Psoas muscle (tissue), 8 donors: ENCODE results near the gene HNRNPL. TPM values are rescaled to one million over a fixed set of nuclear protein-coding genes. Genes with fewer than 3 reads are reported as not detected.

Experiments
- ATAC-seq, 4 donors: fragments of 200-7000 bp; cut with Tn5 transposase; one replicate each; pipeline ENCODE4 v1.9.1; 2020; ENCODE audit warnings: moderate library complexity in 3 of 4, mild to moderate bottlenecking in 2 of 4
- DNase-seq, 2 donors: peaks; one replicate each; pipeline ENCODE4 v3.0.0-alpha.2; 2020
- H3K27ac ChIP-seq: fragments of 200-600 bp; one replicate; pipeline ENCODE4 v1.8.0; 2022
- H3K27me3 ChIP-seq, 3 donors: fragments of 200-600 bp in 1 of 3; one replicate each; pipeline versions ENCODE4 v1.6.1 to v1.8.0; 2013 to 2022; ENCODE audit warnings: low read length in 2 of 3, mild to moderate bottlenecking in 2 of 3, moderate library complexity in 1 of 3; ENCODE audit not compliant: insufficient read depth in 3 of 3
- H3K36me3 ChIP-seq, 2 donors: fragments of 200-600 bp in 1 of 2; one replicate each; pipeline versions ENCODE4 v1.6.1 to v1.8.0; 2013 to 2022; ENCODE audit warnings: low read depth in 1 of 2, mild to moderate bottlenecking in 1 of 2, moderate library complexity in 1 of 2; ENCODE audit not compliant: insufficient read depth in 1 of 2
- H3K4me1 ChIP-seq: fragments of 200-600 bp; one replicate; pipeline ENCODE4 v1.8.0; 2022
- H3K4me3 ChIP-seq: fragments of 200-600 bp; one replicate; pipeline ENCODE4 v1.8.0; 2022; ENCODE audit warnings: mild to moderate bottlenecking
- H3K9me3 ChIP-seq: fragments of 200-600 bp; one replicate; pipeline ENCODE4 v1.8.0; 2022
- CTCF ChIP-seq: fragments of 200-600 bp; IDR thresholded peaks from one replicate; pipeline ENCODE4 v1.8.0; 2022; ENCODE audit warnings: antibody characterized with exemption
- WGBS, 3 donors: extraction: QIAGEN DNeasy Blood & Tissue Kit; methylation state at CpG; one replicate each; pipeline versions ENCODE4 v1.1.6 to v1.1.7; 2013; 5-methylcytosine and 5-hydroxymethylcytosine counted together
- intact Hi-C, 2 donors: fragments of 100-400 bp; cut with DNase I; formaldehyde crosslinking; loops; one replicate each; pipeline versions ENCODE4 v1.11.0 to v1.14.2; 2022
- polyA plus RNA-seq, 3 donors: library from polyadenylated mRNA; stranded (reverse); fragments of 200-250 nt; gene quantifications; one replicate each; pipeline ENCODE4 v1.2.3, GENCODE V29; 2013
- total RNA-seq, 4 donors: library from RNA; stranded (reverse); fragmentation: NEBNext Ultra II Directional in 2 of 4; extraction: Animal tissue kit (Norgen Biotek cat#: 25700) in 2 of 4; gene quantifications; one replicate each; pipeline versions ENCODE4 v1.2.1 to v1.2.4, GENCODE V29; 2021 to 2023
- donor health status: healthy with polysubstance abuse.
- donor health status: DM: no; HTN: no; CAD: no; lungs with moderate emphysema.
- donor health status: Bipolar disorder and iron deficiency.
- donor health status: healthy.
- donor health status: DM: yes; HTN: yes; CAD: no.
- donor health status: DM: no; HTN: no; CAD: no.
- donor health status: DM: no; HTN: no; CAD: no.
- donor health status: DM: yes; HTN: yes; CAD: no.

Gene HNRNPL
- total and polyA plus RNA-seq, 7 donors = 109 to 229 (median 191) TPM

GRCh38 chr19:38845374-38846024 lies 4.3 kb downstream of the HNRNPL start:
- Histone ChIP-seq H3K4me1 (peaks cover 73% of the 10 kb centered on the region), H3K27me3 (no peaks in the 10 kb centered on the region), H3K27ac (peak overlapping the region; percentile 100), H3K36me3 (peaks cover 25 to 81% of the 10 kb centered on the region in 2 donors), H3K9me3 (no peaks in the 10 kb centered on the region), H3K4me3 (no peak overlapping the region)
- no peak for TF ChIP-seq CTCF
- intact Hi-C loops = no loop called here
- DNase-seq (peak in 1 of 2 donors; percentile 62), ATAC-seq (no peak)
- WGBS, 3 donors = 68 to 71% (median 69%) methylated on average over 14 of the region's 14 CpGs

GRCh38 chr19:38844093-38844686 lies 5.6 kb downstream of the HNRNPL start:
- DNase-seq = peak in 1 of 2 donors; percentile 23
- 87 to 89% (median 87%) methylated on average over 11 of the region's 11 CpGs for WGBS, 3 donors
- ATAC-seq = no peak
- Histone ChIP-seq H3K4me1 (peaks cover 84% of the 10 kb centered on the region), H3K9me3 (no peaks in the 10 kb centered on the region), H3K27ac (peak overlapping the region; percentile 100), H3K4me3 (no peak overlapping the region), H3K27me3 (no peaks in the 10 kb centered on the region), H3K36me3 (peaks cover 32 to 94% of the 10 kb centered on the region in 2 donors)
- intact Hi-C loops = no loop called here
- no peak for TF ChIP-seq CTCF

- Histone ChIP-seq H3K36me3 (peaks cover 40 to 100% of the 10 kb centered on the region in 2 donors), H3K4me1 (peaks cover 88% of the 10 kb centered on the region), H3K27me3 (no peaks in the 10 kb centered on the region), H3K27ac (peak overlapping the region; percentile 100), H3K9me3 (no peaks in the 10 kb centered on the region), H3K4me3 (no peak overlapping the region)
- WGBS, 3 donors = 90 to 97% (median 95%) methylated on average over 9 of the region's 9 CpGs
- intact Hi-C loops = no loop called here
- no peak for TF ChIP-seq CTCF
- DNase-seq (peak in 1 of 2 donors; percentile 41), ATAC-seq (no peak)
These were observed 6.5 kb downstream of the HNRNPL start for GRCh38 chr19:38843175-38843758.

- H3K4me1 ChIP-seq = peaks cover 88% of the 10 kb centered on the region
These were observed 7.2 kb downstream of the HNRNPL start for GRCh38 chr19:38842439-38843174.

More at GRCh38 chr19:38842439-38843174, 7.2 kb downstream of the HNRNPL start:
- TF ChIP-seq CTCF = no peak
- Histone ChIP-seq H3K27me3 (no peaks in the 10 kb centered on the region), H3K9me3 (no peaks in the 10 kb centered on the region), H3K36me3 (peaks cover 40 to 100% of the 10 kb centered on the region in 2 donors), H3K4me3 (no peak overlapping the region), H3K27ac (peak overlapping the region; percentile 99)
- ATAC-seq = no peak
- DNase-seq = peak in 1 of 2 donors; percentile 43
- intact Hi-C loops = no loop called here
- 83 to 88% (median 87%) methylated on average over 17 of the region's 17 CpGs for WGBS, 3 donors
